NCI-H510A (cell line): ENCODE results near the gene LRCH1.
"Not testable (repeated sequence)": the region's sequence is repeated elsewhere in the genome, so short reads cannot be mapped to it uniquely, and the experiment has no call there.

ENCODE experiments used
- DNase-seq: peaks from one replicate; lab custom pipeline; 2025; lab: John Stamatoyannopoulos, UW

LRCH1 gene

GRCh38 chr13:46552889-46553520, at the start of gene LRCH1:
LRCH1 (plus strand) TSS chr13:46553170; CDS start chr13:46553397, 227 bp downstream.
- no peak for DNase-seq

GRCh38 chr13:46504036-46504435, 48.9 kb upstream of the LRCH1 start:
- no peak for DNase-seq

- no peak for DNase-seq
Measured at GRCh38 chr13:46507981-46508380, 45.0 kb upstream of the LRCH1 start.

- DNase-seq = no peak
Measured at GRCh38 chr13:46509981-46510380, 43.0 kb upstream of the LRCH1 start.

GRCh38 chr13:46515803-46516202, 37.2 kb upstream of the LRCH1 start:
- DNase-seq = no peak

- no peak for DNase-seq
Measured at GRCh38 chr13:46516599-46517338, 36.2 kb upstream of the LRCH1 start.

- DNase-seq = not testable (repeated sequence)
Measured at GRCh38 chr13:46517748-46518147, 35.2 kb upstream of the LRCH1 start.

- DNase-seq = no peak
Measured at GRCh38 chr13:46519182-46519581, 33.8 kb upstream of the LRCH1 start.

GRCh38 chr13:46520166-46520565, 32.8 kb upstream of the LRCH1 start:
- no peak for DNase-seq

- no peak for DNase-seq
Measured at GRCh38 chr13:46521486-46521885, 31.5 kb upstream of the LRCH1 start.

GRCh38 chr13:46521921-46522747, 30.8 kb upstream of the LRCH1 start:
- no peak for DNase-seq

GRCh38 chr13:46522748-46523030, 30.3 kb upstream of the LRCH1 start:
- no peak for DNase-seq

GRCh38 chr13:46523972-46524752, 28.8 kb upstream of the LRCH1 start:
- no peak for DNase-seq

- DNase-seq = no peak
Measured at GRCh38 chr13:46526100-46526735, 26.8 kb upstream of the LRCH1 start.

- no peak for DNase-seq
Measured at GRCh38 chr13:46526740-46527139, 26.2 kb upstream of the LRCH1 start.

- no peak for DNase-seq
Measured at GRCh38 chr13:46527237-46527636, 25.7 kb upstream of the LRCH1 start.

GRCh38 chr13:46529216-46529919, 23.6 kb upstream of the LRCH1 start:
- no peak for DNase-seq

GRCh38 chr13:46530084-46530935, 22.7 kb upstream of the LRCH1 start:
- DNase-seq = no peak

- DNase-seq = no peak
Measured at GRCh38 chr13:46531953-46532352, 21.0 kb upstream of the LRCH1 start.

GRCh38 chr13:46535002-46535401, 18.0 kb upstream of the LRCH1 start:
- DNase-seq = no peak
